DMS53 (cell line): ENCODE measurements around the gene FCHSD2.
"Not testable (repeated sequence)": the region's sequence is repeated elsewhere in the genome, so short reads cannot be mapped to it uniquely, and the experiment has no call there.

ENCODE experiments used
- DNase-seq: peaks from one replicate; lab custom pipeline; 2025; lab: John Stamatoyannopoulos, UW

FCHSD2 gene

GRCh38 chr11:72869831-72870230, 272.3 kb downstream of the FCHSD2 start:
- no peak for DNase-seq

- DNase-seq: no peak
These were observed 274.1 kb downstream of the FCHSD2 start for GRCh38 chr11:72867970-72868369.

DNA sequence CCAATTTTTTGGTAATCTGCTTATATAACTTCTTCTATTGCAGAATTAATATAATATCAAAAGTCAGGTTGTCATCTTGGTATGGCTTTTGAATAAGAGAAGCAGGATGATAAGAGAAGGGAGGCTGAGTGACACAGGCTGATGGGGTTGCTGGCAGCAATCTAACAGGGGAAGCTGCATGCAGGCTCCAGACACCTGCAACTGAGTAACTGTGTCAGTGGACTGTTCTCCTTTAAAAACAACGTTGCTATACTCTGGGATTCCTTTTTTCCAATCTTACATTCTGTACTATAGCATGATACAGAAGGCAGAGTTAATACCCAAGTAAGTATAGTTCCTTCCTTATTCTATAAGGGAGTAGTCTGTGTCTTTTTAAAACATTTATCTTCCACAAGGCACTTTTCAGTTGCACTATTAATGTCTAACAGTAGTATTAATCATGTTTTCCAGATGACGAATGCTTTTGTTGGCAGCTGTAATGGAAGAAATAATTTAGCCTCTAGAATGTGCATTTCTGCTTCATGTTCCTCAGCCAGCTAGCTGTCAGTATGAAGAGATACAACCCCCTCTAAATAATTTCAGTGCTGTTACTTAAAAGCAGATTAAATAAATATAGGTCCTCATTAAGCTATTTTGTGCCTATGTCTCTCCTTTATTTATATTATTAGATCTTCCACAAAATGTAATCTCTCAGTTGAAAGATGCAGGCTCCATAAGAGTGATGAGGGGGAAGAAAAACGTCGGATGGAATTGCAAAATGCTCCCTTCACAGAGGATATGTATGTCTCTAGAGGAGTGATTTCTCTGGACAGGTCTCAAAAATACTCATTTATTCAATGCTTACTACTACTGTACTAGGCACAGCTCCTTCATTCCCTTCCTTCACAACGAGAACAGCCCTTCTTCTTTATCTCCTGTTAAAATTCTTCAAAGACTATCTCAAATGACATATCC, 277.1 kb downstream of the FCHSD2 start:
- DNase-seq: no peak

DNA sequence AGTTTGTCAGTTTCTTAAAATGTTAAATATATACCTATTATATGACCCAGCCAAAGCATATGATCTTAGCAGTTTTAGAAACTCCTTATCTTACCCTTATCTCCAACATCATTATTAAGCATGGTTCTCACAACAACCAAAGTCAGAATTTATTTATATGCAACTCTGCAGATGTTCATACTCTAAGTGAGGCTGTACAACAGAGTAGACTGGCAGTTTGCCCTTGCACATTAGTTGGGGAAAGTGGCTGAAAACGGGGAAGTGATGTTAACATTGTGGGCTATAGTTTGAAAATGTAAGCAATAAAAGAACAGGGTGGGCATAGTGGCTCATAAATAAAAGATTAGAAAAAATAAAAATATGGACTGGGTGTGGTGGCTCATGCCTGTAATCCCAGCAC, 278.2 kb downstream of the FCHSD2 start:
- no peak for DNase-seq

GRCh38 chr11:72863091-72863490, 279.0 kb downstream of the FCHSD2 start:
- DNase-seq: no peak

DNA sequence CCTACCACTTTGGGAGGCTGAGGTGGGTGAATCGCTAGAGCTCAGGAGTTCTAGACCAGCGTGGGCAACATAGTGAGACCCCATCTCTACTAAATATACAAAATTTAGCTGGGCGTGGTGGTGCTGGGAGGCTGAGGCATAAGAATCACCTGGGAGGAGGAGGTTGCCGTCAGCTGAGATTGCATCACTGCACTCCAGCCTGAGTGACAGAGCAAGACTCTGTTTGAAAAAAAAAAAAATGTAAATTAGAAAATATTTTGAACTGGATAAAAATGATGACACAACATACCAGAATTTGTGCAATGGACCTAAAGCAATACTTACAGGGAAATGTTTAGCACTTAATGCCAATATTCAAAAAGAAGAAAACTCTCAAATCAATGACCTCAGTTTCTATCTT, 281.5 kb downstream of the FCHSD2 start:
- no peak for DNase-seq

DNA sequence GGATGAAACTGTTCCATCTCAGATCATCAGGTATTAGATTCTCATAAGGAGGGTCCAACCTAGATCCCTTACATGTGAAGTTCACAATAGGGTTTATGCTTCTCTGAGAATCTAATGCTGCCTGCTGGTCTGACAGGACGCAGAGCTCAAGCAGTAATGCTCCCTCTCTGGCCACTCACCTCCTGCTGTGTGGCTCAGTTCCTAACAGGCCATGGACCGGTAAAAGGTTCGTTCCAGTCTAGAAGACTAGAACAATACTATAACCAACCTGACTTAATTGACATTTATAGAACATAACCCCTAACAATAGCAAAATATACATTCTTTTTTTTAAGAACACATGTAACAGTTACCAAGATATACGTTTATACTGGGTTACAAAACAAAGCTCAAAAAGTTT, 282.1 kb downstream of the FCHSD2 start:
- DNase-seq: no peak

GRCh38 chr11:72859126-72859525, 283.0 kb downstream of the FCHSD2 start:
- no peak for DNase-seq

DNA sequence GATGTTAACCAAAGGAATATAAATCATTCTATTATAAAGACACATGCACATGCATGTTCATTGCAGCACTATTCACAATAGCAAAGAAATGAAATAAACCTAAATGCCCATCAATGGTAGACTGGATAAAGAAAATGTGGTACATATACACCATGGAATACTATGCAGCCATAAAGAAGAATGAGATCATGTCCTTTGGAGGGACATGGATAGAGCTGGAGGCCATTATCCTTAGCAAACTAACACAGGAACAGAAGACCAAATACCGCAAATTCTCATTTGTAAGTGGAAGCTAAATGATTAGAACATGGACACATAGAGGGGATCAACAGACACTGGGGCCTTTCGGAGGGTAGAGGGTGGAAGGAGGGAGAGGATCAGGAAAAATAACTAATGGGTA, 283.9 kb downstream of the FCHSD2 start:
- DNase-seq: not testable (repeated sequence)

- no peak for DNase-seq
These were observed 285.4 kb downstream of the FCHSD2 start for GRCh38 chr11:72856551-72857345.

DNA sequence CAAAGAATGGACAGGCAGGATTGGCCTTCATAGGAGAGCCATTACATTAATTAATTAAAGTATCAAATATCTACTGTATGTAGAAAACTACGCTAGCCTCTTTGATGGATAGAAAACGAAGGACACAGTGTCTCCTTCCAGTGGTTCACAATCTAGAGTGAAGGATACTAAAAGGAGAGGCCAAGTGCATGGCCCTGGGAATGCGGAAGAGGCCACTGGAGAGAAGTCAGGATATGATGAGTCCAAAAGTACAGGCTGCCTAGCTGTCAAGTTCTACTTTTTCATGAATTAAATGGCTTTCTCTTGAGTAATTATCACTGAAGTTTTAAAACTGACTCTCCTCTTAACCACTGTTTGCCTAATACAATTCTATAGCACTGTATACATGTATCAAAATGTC, 286.1 kb downstream of the FCHSD2 start:
- DNase-seq: no peak

- DNase-seq: no peak
These were observed 290.4 kb downstream of the FCHSD2 start for GRCh38 chr11:72851726-72852125.

- no peak for DNase-seq
These were observed 291.3 kb downstream of the FCHSD2 start for GRCh38 chr11:72850832-72851231.

DNA sequence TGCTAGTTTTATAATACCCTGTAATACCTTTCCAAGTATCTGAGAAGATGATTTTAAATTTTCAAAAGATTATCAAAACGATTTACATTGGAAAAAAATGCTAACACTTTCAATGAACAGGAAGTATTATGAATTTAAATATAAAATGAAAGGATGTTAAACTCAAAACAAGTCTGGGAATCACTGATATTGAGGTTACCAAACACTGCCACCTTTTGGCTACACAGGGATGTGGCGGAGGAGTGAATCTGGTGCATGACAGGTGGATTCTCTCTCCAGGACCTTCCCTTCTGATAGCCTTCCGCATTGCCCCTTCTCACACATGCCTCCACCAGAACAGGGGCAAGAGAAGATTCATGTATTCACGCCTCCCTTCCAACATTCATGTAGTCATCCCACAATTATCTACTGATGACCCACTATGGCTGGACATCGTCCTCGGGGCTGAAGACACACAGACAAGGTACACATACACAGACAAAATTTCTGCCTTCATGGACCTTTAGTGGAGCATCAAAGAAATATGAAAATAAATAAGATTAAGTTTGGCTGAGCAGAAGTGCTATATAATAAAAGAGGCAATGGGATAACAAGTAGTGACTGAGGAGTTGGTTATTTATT, 293.2 kb downstream of the FCHSD2 start:
- peak; percentile 88 for DNase-seq

DNA sequence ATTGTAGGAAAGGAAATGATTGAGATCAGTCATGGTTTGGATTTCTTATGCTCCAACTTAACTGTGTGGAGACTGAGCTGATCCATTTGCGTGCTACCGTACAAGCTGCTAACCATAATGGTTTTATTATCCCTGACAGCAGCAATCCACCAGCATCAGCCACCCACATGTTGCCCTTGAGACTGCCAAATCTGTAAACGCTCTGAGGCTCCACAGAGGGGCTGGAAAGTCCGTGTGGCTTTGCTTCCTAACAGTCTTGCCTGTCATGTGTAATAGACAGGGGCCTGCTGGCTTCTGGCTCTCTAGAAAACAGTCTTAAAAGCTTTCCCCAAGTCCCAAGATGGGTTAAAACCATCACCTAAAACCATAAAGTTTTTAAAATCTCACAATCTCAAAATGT, 297.8 kb downstream of the FCHSD2 start:
- DNase-seq: no peak

DNA sequence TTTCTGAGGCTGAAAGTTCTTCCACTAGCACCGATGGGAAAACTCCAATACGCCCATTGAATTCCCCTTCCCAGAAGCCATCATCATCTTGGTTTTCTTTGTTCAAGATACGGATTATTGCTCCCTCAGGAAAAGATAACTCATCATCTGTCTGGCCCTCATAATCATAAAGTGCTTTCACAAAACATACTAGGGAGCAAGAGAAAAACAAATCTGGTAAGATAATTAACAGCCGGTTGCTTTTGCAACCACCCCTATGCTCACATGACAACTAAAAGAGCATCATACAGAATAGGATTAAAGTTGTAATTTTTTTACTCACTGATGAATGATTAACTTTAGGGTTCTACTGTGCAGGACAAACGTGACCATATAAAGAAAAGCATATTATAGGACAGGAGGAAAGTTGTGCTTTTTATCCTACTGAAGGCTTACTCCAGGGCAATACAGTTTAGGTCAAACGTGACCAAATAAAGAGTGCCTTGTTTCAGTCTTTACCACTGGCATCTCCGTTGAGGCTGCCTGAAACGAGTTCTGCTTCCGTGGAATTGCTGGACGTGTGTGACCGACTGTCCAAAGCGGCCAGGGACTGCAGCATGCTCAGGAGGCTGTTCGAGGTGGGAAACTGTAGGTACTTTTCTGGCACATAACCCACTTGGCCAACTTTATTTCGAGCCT, 299.3 kb downstream of the FCHSD2 start:
- no peak for DNase-seq

GRCh38 chr11:72842126-72842525, 300.0 kb downstream of the FCHSD2 start:
- DNase-seq: no peak

DNA sequence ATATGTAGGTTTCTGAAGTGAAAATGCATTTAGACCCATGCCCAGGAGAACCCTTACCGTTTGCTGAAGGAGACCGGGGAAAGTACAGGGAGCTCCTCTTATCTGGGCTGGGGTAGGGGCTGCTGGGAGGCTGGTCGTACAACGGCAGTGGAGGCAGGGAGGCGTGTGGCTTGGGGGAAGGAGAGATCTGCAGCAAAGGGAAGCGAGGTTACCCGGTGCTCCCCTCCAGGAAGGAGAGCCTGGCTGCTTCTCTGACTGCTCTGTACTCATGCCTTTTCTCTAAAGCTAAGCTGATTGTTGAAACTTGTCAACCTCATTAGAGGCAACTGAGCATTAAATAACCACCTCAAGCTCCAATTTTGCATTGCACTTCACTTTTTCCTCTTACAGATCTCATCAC, 300.7 kb downstream of the FCHSD2 start:
- DNase-seq: no peak

DNA sequence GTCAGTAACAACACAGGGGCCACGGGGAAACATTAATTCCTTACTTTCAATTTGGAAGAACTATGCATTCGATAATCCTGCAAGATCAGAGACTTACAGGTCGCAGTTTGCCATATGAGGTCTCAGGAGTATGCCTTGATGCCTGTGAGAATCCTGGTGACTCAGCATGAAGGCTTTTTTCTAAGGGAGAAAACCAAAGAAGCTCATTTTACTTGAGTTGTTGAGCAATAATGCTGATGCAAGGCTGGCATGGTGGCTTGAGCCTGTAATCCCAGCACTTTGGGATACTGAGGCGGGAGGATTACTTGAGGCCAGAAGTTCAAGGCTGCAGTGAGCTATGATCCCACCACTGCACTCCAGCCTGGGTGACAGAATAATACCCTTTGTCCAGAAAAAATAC, 301.3 kb downstream of the FCHSD2 start:
- DNase-seq: no peak

- DNase-seq: no peak
These were observed 303.3 kb downstream of the FCHSD2 start for GRCh38 chr11:72838691-72839305.

DNA sequence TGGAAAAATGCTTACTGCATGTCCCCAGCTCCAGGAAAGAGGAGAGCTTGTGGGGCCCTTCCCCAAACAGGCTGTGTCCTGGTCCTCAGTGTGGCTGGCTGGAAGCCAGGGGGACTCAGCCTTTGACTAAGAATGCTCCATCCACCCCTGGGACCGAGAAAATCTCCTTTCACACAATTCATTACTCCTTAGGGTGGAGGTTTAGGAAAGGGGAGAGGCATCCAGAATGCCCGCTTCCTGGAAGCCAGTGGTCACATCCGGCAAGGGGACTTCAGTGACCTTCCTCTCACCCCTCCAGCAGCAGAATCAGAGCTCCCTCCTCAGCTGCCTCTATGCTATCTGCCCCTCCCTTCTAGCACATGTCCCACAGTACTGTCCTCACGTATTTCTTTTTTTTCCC, 306.0 kb downstream of the FCHSD2 start:
- DNase-seq: peak; percentile 43

DNA sequence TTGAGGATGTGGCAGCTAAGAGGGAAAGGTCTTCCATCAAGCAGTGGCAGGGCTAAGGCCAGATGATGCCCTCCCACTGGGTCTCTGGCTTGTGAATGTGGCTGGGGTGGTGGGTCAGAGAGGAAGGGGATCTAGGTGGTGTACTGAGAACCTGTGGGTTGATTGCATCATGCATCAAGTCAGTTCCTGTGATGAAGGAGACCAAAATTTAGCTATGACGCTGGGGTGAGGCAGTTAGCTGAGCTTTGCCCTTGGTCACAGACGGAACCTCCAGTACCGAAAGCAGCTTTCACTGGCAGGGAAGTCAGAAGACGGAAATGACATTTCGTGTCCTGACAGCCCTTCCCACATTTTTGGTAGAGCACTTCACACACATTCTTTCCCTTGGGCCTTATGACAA, 307.2 kb downstream of the FCHSD2 start:
- no peak for DNase-seq
